Lower leg skin (tissue), 3 donors: Measurements from ENCODE around the gene RNF227.

Source experiments
- POLR2A ChIP-seq, 2 donors: fragments of 450-650 bp; IDR thresholded peaks; one replicate each; pipeline ENCODE4 v1.6.1; 2016 to 2017; ENCODE audit warnings: antibody characterized with exemption in 2 of 2, mild to moderate bottlenecking in 1 of 2, moderate library complexity in 1 of 2
- TF ChIP-seq, protein P1 (sequence below), 3 donors: fragments of 450-650 bp; IDR thresholded peaks; one replicate each; pipeline ENCODE4 v1.5.1; 2016; ENCODE audit warnings: antibody characterized with exemption in 3 of 3, mild to moderate bottlenecking in 3 of 3, moderate library complexity in 2 of 3

DNA sequence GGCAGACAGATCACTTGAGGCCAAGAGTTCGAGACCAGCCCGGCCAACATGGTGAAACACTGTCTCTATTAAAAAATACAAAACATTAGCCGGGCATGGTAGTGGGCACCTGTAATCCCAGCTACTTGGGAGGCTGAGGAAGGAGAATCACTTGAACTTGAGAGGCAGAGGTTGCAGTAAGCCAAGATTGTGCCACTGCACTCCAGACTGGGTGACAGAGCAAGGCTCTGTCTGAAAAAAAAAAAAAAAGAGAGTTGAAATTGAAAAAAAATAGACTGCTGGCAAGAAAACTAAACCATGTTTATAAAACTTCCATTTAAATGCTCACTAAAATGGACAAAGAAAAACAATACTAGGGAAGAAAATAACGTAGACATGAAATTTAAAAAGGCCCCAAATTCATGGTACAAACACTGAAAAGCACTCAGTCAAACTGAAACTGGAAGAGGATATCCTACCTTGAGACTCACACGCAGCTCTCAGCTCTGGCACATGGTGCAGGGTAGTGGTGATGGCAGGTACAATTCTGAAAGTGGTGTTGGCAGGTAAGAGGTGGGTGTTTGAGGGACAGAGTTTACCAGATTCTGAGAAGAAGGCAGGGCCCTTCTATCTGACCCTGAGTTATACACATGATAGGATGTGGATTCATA lies 35.2 kb upstream of the RNF227 start:
- TF ChIP-seq, protein P1, sequence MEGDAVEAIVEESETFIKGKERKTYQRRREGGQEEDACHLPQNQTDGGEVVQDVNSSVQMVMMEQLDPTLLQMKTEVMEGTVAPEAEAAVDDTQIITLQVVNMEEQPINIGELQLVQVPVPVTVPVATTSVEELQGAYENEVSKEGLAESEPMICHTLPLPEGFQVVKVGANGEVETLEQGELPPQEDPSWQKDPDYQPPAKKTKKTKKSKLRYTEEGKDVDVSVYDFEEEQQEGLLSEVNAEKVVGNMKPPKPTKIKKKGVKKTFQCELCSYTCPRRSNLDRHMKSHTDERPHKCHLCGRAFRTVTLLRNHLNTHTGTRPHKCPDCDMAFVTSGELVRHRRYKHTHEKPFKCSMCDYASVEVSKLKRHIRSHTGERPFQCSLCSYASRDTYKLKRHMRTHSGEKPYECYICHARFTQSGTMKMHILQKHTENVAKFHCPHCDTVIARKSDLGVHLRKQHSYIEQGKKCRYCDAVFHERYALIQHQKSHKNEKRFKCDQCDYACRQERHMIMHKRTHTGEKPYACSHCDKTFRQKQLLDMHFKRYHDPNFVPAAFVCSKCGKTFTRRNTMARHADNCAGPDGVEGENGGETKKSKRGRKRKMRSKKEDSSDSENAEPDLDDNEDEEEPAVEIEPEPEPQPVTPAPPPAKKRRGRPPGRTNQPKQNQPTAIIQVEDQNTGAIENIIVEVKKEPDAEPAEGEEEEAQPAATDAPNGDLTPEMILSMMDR (IDR thresholded peaks at IDR 0.05) = no peak
- no peak for TF ChIP-seq POLR2A (IDR thresholded peaks at IDR 0.05)
